ENCODE measurements around the gene MARCHF10.
"Not testable (repeated sequence)": the region's sequence is repeated elsewhere in the genome, so short reads cannot be mapped to it uniquely, and the experiment has no call there.

Gene MARCHF10

DNA sequence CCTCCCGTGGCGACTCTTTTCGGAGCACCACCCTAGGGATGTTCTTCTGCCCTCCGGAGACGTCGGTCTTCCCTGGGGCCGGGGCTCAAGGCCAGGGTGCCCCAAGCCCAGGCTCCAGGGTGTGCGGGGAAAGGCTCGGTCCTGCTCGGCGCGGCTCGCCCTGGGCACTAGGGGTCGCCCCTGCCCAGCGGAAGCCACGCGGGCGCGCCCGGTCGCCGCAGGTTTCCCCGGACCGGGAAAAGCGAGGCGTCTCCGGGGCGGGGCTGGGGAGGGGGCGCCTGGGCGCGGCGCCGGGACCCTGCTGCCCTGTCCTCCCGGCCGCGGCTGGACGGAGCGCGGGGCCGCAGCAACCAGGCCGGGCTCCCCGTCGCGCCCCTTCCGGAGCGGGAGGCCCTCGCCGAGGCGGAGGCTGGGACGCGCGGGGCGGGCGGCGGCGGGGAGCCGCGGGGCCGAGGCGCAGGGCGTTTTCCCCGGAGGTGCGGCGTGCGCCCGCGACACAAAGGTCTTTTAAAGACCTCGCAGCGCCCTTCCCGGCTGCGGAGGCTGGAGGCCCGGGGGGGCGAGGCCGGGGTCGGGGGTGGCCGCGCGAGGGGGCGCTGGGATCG, 104.2 kb downstream of the MARCHF10 start:
- FAIRE-seq: peak; percentile 85

DNA sequence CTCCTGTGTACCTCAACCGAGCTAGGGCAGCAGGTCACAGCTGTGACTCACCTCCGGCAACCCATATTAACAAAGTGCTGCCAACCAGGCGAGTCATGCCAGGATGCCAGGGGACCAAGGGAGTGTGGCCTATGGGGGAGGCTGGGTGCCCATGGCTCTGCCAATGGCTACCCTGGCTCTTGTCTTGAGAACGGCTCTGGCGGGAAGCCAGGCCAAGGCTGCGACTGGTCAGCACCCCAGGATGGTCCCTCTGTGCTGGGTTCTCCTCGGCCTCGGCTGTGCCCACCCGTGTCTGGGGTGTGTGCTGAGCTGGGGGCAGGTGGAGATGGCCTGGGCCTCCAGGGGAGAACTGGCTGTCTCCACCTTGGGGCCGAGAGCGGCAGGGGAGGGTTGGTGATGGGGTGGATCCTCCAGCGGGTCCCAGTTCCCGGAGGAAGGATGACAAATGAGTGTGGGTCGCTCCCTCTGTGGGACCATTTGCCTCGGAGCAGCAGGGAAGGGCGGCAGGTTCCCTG, 104.8 kb downstream of the MARCHF10 start:
- FAIRE-seq (no peak), DNase-seq (ENCODE audit: insufficient read length, low spot score) (no peak)
- no peak for TF ChIP-seq TAF1 (IDR thresholded peaks at IDR 0.05; ENCODE audit: low read depth, low read length)
- TF ChIP-seq SPI1 (IDR thresholded peaks at IDR 0.05; ENCODE audit: low read depth, low read length): no peak
- no peak for TF ChIP-seq POLR2A (IDR thresholded peaks at IDR 0.05; ENCODE audit: low read depth, low read length)
- TF ChIP-seq PAX5 (IDR thresholded peaks at IDR 0.05; ENCODE audit: insufficient read depth, low read length, severe bottlenecking): no peak
- no peak for TF ChIP-seq POU2F2 (IDR thresholded peaks at IDR 0.05; ENCODE audit: low read depth, low read length)
- TF ChIP-seq POLR2AphosphoS5 (IDR thresholded peaks at IDR 0.05; ENCODE audit: low read depth, low read length): no peak

More for the DNA sequence above, 104.2 kb downstream of the MARCHF10 start:
- no peak for TF ChIP-seq PAX5 (IDR thresholded peaks at IDR 0.05; ENCODE audit: insufficient read depth, low read length, severe bottlenecking)
- no peak for TF ChIP-seq TAF1 (IDR thresholded peaks at IDR 0.05; ENCODE audit: low read depth, low read length)
- TF ChIP-seq POLR2AphosphoS5 (IDR thresholded peaks at IDR 0.05; ENCODE audit: low read depth, low read length): no peak
- no peak for TF ChIP-seq POLR2A (IDR thresholded peaks at IDR 0.05; ENCODE audit: low read depth, low read length)
- no peak for TF ChIP-seq POU2F2 (IDR thresholded peaks at IDR 0.05; ENCODE audit: low read depth, low read length)
- no peak for TF ChIP-seq SPI1 (IDR thresholded peaks at IDR 0.05; ENCODE audit: low read depth, low read length)
- peak; percentile 74 for DNase-seq (ENCODE audit: insufficient read length, low spot score)

DNA sequence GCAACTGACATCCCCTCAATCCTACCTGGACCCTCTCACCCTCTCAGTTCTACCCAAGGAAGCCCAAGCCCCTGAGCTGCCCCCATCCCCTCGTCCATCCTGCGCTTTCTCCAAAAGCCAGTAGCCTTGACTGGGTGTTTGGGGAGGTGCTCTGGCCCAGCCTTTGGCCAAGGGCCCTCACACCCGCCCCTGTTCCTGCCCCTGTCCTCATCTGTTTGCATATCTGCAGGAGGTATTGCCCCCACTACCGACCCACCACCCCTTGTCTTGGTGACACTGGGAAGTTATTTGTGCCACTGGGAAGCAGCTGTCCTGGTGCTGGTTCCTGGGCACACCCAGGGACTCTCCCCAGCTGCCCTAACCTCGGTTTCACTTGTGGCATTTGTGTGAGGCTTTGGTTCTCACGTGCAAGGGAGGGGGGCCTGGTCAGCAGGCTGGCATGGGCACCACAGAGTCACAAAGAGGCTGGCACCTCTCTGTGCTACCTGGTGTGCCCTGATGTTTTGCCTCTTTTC, 105.3 kb downstream of the MARCHF10 start:
- DNase-seq (ENCODE audit: insufficient read length, low spot score) (no peak), FAIRE-seq (no peak)
- TF ChIP-seq TAF1 (IDR thresholded peaks at IDR 0.05; ENCODE audit: low read depth, low read length): no peak
- TF ChIP-seq SPI1 (IDR thresholded peaks at IDR 0.05; ENCODE audit: low read depth, low read length): no peak
- no peak for TF ChIP-seq POLR2AphosphoS5 (IDR thresholded peaks at IDR 0.05; ENCODE audit: low read depth, low read length)
- TF ChIP-seq PAX5 (IDR thresholded peaks at IDR 0.05; ENCODE audit: insufficient read depth, low read length, severe bottlenecking): no peak
- TF ChIP-seq POU2F2 (IDR thresholded peaks at IDR 0.05; ENCODE audit: low read depth, low read length): no peak
- TF ChIP-seq POLR2A (IDR thresholded peaks at IDR 0.05; ENCODE audit: low read depth, low read length): no peak

DNA sequence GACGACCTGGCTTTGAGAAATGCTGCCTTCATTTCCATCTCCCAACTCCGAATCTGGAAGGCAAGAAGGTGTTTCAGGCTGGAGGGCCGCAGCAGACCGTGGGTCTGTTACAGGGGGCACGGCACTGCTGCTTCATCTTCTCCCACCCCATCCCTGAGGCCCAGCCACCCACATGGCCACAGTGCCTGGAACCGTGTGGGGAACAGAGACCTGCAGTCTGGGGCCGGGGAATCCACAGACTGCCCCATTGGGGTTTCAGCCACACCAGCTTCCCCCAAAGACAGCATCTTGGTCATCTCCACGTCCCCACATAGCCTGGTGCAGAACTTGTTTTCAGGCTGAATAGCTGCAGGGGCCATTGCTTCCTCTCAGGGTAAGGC, 106.4 kb downstream of the MARCHF10 start:
- no peak for FAIRE-seq
- DNase-seq (ENCODE audit: insufficient read length, low spot score): no peak
- no peak for TF ChIP-seq POU2F2 (IDR thresholded peaks at IDR 0.05; ENCODE audit: low read depth, low read length)
- no peak for TF ChIP-seq POLR2A (IDR thresholded peaks at IDR 0.05; ENCODE audit: low read depth, low read length)
- TF ChIP-seq PAX5 (IDR thresholded peaks at IDR 0.05; ENCODE audit: insufficient read depth, low read length, severe bottlenecking): no peak

DNA sequence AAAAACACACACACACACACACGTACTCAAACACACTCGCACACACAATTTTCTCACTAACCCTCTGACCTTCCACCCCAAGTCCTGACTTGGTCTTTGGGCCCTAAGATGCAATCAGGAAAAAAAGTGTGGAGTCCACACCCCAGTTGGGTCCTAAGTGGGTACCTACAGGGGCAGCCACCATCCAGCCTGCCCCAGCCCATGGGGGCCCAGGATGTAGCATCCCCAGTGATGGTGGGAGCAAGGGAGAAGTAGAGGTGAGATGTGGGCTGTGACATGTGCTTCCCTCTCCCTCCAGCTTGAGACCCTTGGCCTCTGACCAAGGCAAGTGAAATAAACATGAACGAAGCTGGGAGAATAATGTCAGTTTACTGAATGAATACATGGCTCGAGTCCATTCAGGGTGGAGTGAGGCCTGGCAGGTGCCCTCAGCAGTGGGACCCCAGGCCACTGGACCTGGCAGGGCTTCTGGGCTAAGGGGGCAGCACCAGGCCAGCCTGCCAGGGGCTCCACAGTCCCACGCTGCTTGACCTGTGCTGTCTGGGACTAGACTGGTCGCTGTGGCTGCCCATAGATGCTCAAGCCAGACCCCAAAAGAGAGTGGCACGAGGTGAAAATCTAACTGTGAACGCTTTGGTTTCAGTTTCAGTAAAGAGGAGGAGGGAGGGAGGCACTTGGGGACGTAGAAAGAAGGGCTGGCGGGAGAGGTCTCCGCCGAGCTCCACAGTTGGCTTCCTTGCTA, 107.0 kb downstream of the MARCHF10 start:
- no peak for DNase-seq (ENCODE audit: insufficient read length, low spot score)
- no peak for TF ChIP-seq TAF1 (IDR thresholded peaks at IDR 0.05; ENCODE audit: low read depth, low read length)
- no peak for TF ChIP-seq POU2F2 (IDR thresholded peaks at IDR 0.05; ENCODE audit: low read depth, low read length)
- no peak for TF ChIP-seq PAX5 (IDR thresholded peaks at IDR 0.05; ENCODE audit: insufficient read depth, low read length, severe bottlenecking)
- no peak for TF ChIP-seq POLR2AphosphoS5 (IDR thresholded peaks at IDR 0.05; ENCODE audit: low read depth, low read length)
- no peak for TF ChIP-seq POLR2A (IDR thresholded peaks at IDR 0.05; ENCODE audit: low read depth, low read length)
- TF ChIP-seq SPI1 (IDR thresholded peaks at IDR 0.05; ENCODE audit: low read depth, low read length): no peak
- peak; percentile 31 for FAIRE-seq

DNA sequence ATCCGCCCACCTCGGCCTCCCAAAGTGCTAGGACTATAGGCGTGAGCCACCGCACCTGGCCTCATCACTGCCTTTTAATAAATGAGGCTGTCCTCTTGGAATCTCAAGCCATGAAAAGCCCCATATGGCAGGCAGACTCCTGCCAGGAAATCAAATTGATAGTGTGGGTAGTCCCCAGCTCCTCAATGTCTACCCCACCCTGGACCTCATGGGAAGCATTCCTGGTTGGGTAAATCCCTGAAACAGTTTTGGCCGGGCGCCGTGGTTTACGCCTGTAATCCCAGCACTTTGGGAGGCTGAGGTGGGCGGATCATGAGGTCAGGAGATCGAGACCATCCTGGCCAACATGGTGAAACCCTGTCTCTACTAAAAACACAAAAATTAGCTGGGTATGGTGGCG, 109.7 kb downstream of the MARCHF10 start:
- not testable (repeated sequence) for FAIRE-seq; DNase-seq (ENCODE audit: insufficient read length, low spot score)

DNA sequence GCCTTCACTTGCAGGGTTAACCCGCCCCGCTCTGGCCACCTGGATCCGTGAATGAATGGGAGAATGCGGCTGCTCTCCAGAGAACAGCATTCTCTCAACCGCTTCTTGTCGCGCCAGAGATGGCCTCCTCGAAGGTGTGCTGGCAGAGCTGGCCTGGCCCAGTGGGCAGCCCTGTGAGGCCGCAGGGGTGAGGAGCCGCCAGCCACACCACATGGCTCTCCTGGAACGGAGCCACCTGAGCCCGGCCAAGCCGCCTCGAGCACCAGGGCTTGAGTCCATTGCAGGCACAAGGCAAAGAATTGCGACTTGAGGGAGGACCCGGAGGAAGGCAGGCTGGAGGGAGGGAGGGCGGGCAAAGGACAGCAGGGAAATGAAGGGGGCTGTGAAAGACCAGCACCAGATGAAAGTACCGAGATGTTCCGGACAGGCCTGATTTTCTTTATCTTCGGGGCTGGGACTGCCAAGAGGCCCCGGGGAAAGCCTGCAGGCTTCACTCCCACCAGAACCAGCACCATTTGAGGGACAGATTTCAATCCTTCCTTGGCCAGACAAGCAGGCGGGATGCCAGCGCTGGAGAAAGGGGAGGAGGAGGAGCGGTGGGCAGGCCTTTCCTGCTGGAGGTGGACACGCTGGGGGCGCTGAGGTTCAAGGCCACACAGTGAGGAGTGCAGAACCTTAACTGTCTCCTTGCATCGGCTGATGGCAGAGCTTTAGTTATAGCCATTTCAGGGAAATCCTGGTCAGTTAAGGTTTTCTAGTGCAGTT, 111.2 kb downstream of the MARCHF10 start:
- TF ChIP-seq SPI1 (IDR thresholded peaks at IDR 0.05; ENCODE audit: low read depth, low read length) (no peak), PAX5 (IDR thresholded peaks at IDR 0.05; ENCODE audit: insufficient read depth, low read length, severe bottlenecking) (no peak), TAF1 (IDR thresholded peaks at IDR 0.05; ENCODE audit: low read depth, low read length) (no peak), POLR2A (IDR thresholded peaks at IDR 0.05; ENCODE audit: low read depth, low read length) (no peak), POU2F2 (IDR thresholded peaks at IDR 0.05; ENCODE audit: low read depth, low read length) (no peak)
- DNase-seq (ENCODE audit: insufficient read length, low spot score) (no peak), FAIRE-seq (no peak)

DNA sequence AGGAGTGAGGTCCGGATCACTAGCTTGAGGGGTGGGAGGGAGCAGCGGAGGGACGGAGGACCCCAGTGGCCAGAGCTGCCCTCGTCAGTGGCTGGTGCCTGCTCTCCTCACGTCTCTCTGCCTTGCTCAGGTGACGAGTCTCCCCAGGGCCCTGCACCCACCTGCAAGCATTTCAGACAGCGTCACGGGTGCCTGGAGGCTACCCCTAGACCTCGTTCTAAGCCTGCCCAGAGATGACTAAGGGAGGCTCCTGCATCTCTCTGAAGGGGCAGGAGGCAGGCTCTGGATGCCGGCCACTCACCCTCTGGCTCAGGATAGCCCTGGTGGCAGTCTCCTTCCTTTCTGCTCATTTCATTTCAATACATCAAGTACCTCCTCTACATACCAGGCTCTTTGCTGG, 111.9 kb downstream of the MARCHF10 start:
- FAIRE-seq (no peak), DNase-seq (ENCODE audit: insufficient read length, low spot score) (no peak)
- TF ChIP-seq SPI1 (IDR thresholded peaks at IDR 0.05; ENCODE audit: low read depth, low read length) (no peak), POLR2AphosphoS5 (IDR thresholded peaks at IDR 0.05; ENCODE audit: low read depth, low read length) (no peak), PAX5 (IDR thresholded peaks at IDR 0.05; ENCODE audit: insufficient read depth, low read length, severe bottlenecking) (no peak), POU2F2 (IDR thresholded peaks at IDR 0.05; ENCODE audit: low read depth, low read length) (no peak), POLR2A (IDR thresholded peaks at IDR 0.05; ENCODE audit: low read depth, low read length) (no peak), TAF1 (IDR thresholded peaks at IDR 0.05; ENCODE audit: low read depth, low read length) (no peak)

DNA sequence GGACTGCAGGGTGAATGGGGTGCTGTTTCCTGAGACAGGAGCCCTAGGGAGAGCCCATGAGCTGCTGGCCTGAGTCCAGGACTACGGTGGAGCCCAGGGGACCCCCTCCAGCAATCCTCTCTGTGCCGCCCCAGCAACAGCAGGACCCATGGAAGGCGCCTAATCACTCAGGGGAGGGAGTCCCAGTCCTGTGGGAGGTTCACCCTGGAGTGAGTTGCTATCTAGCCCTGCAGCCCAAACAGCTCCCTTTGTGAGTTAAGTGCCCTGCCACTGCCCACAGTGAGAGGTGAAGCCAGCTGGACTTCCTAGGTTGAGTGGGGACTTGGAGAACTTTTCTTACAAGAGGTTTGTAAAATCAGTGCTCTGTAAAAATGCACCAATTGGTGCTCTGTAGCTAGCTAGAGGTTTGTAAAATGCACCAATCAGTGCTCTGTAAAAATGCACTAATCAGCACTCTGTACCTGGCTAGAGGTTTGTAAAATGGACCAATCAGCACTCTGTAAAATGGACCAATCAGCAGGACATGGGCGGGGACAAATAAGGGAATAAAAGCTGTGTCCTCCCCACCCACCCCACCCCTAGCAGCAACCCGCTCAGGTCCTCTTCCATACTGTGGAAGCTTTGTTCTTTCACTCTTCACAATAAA, 112.9 kb downstream of the MARCHF10 start:
- FAIRE-seq; DNase-seq (ENCODE audit: insufficient read length, low spot score): not testable (repeated sequence)

Data from GM12891 (cell line).